ENCODE data around the gene MT2A. TPM values are rescaled to one million over a fixed set of nuclear protein-coding genes. Genes with fewer than 3 reads are reported as not detected.
"Not testable (repeated sequence)": the region's sequence is repeated elsewhere in the genome, so short reads cannot be mapped to it uniquely, and the experiment has no call there.

Gene MT2A
- total RNA-seq, 1 experiment from 2014 or later, result 184 TPM

GRCh38 chr16:56620339-56620897 is 12.0 kb downstream of the MT2A start:
- DNase-seq (ENCODE audit: low spot score), result no peak

GRCh38 chr16:56621665-56622445 is 13.5 kb downstream of the MT2A start:
- not testable (repeated sequence) for DNase-seq (ENCODE audit: low spot score)

- not testable (repeated sequence) for DNase-seq (ENCODE audit: low spot score)
Observed at GRCh38 chr16:56623184-56623583, 14.8 kb downstream of the MT2A start.

GRCh38 chr16:56623637-56624036 is 15.3 kb downstream of the MT2A start:
- no peak for DNase-seq (ENCODE audit: low spot score)

- no peak for DNase-seq (ENCODE audit: low spot score)
Observed at GRCh38 chr16:56625140-56625942, 17.0 kb downstream of the MT2A start, which contains the start of gene MT1E. TSS of gene MT1E (plus strand) at chr16:56625781. CDS start at chr16:56625852, 71 bp downstream.

- no peak for DNase-seq (ENCODE audit: low spot score)
Observed at GRCh38 chr16:56625943-56626654, 17.7 kb downstream of the MT2A start.

- no peak for DNase-seq (ENCODE audit: low spot score)
Observed at GRCh38 chr16:56626685-56627084, 18.3 kb downstream of the MT2A start.

- DNase-seq (ENCODE audit: low spot score), result no peak
Observed at GRCh38 chr16:56628486-56629350, 20.3 kb downstream of the MT2A start.

- DNase-seq (ENCODE audit: low spot score), result no peak
Observed at GRCh38 chr16:56629531-56629930, 21.1 kb downstream of the MT2A start.

- no peak for DNase-seq (ENCODE audit: low spot score)
Observed at GRCh38 chr16:56630134-56630533, 21.8 kb downstream of the MT2A start.

- no peak for DNase-seq (ENCODE audit: low spot score)
Observed at GRCh38 chr16:56631197-56631596, 22.8 kb downstream of the MT2A start.

GRCh38 chr16:56631832-56632155 is 23.4 kb downstream of the MT2A start:
- DNase-seq (ENCODE audit: low spot score), result no peak

GRCh38 chr16:56632156-56632847 is 23.9 kb downstream of the MT2A start, which contains the start of gene MT1M:
TSS of gene MT1M (plus strand) at chr16:56632659. CDS start at chr16:56632732, 73 bp downstream.
- no peak for DNase-seq (ENCODE audit: low spot score)

GRCh38 chr16:56632848-56633365 is 24.5 kb downstream of the MT2A start:
- DNase-seq (ENCODE audit: low spot score), result no peak

- no peak for DNase-seq (ENCODE audit: low spot score)
Observed at GRCh38 chr16:56633535-56633934, 25.2 kb downstream of the MT2A start.

- no peak for DNase-seq (ENCODE audit: low spot score)
Observed at GRCh38 chr16:56634715-56635440, 26.5 kb downstream of the MT2A start.

GRCh38 chr16:56635441-56635967 is 27.1 kb downstream of the MT2A start:
- no peak for DNase-seq (ENCODE audit: low spot score)

- DNase-seq (ENCODE audit: low spot score), result no peak
Observed at GRCh38 chr16:56636616-56637413, 28.4 kb downstream of the MT2A start.

Data from A172 (cell line).